GM12878 (cell line): ENCODE measurements around the gene TMEM215. TPM values are rescaled to one million over a fixed set of nuclear protein-coding genes. Genes with fewer than 3 reads are reported as not detected.

Experiments used
- ATAC-seq: fragments of 200-7000 bp; cut with Tn5 transposase; 3 replicates; pipeline ENCODE4 v1.9.1; 2020; ENCODE audit warnings: mild to moderate bottlenecking, moderate library complexity
- BruUV-seq: library from RNA; stranded (reverse); fragments of 400-500 nt; replicated peaks from 2 replicates; lab custom pipeline; 2021; lab: Mats Ljungman, UMichigan
- CTCF ChIA-PET: fragments of 300-600 bp; sonication (Branson Sonifier 250); formaldehyde crosslinking; extraction: SDS; loops from one replicate; lab custom pipeline; 2021; ENCODE audit warnings: inconsistent platforms; lab: Yijun Ruan, JAX
- POLR2A ChIA-PET: fragments of 350-600 bp; formaldehyde crosslinking; extraction: SDS; loops from one replicate; lab custom pipeline; 2021; ENCODE audit warnings: inconsistent platforms; lab: Charles Lee
- RAD21 ChIA-PET: fragments of 300-600 bp; sonication (Branson Sonifier 250); formaldehyde crosslinking; loops from one replicate; lab custom pipeline; 2023; ENCODE audit warnings: antibody characterized with exemption; ENCODE audit not compliant: unreplicated experiment; lab: Charles Lee
- SMC1A ChIA-PET: fragments of 300-600 bp; sonication (Branson Sonifier 250); formaldehyde crosslinking; loops from one replicate; lab custom pipeline; 2023; ENCODE audit not compliant: unreplicated experiment, uncharacterized antibody; lab: Charles Lee
- DNase-seq: peaks from one replicate; pipeline ENCODE4 v3.0.0-alpha.2; 2011; ENCODE audit warnings: low read depth, low spot score
- FAIRE-seq: peaks from 3 replicates; lab custom pipeline; 2011; peaks lifted over from hg19 to GRCh38; lab: Jason Lieb, UNC
- H2AFZ ChIP-seq: 2 replicates; pipeline ENCODE4 v1.6.0; 2011; ENCODE audit warnings: low read depth, low read length, control low read depth; ENCODE audit not compliant: control insufficient read depth
- H3K27ac ChIP-seq: 2 replicates; pipeline ENCODE4 v1.5.1; 2011; ENCODE audit warnings: control low read depth; ENCODE audit not compliant: control insufficient read depth, insufficient read depth
- H3K27me3 ChIP-seq, 2 experiments: replicated peaks in 1 of 2; 2 replicates each; pipeline versions ENCODE4 v1.6.0 to v1.6.1; 2011; ENCODE audit warnings: low read length in 1 of 2; ENCODE audit not compliant: control insufficient read depth in 2 of 2, insufficient read depth in 2 of 2
- H3K36me3 ChIP-seq, 2 experiments: 2 replicates each; pipeline ENCODE4 v1.5.1; 2011; ENCODE audit warnings: low read length in 1 of 2; ENCODE audit not compliant: control insufficient read depth in 2 of 2, insufficient read depth in 2 of 2
- H3K4me1 ChIP-seq: 2 replicates; pipeline ENCODE4 v1.6.1; 2011; ENCODE audit warnings: mild to moderate bottlenecking, low read length, moderate library complexity, mixed read lengths; ENCODE audit not compliant: control insufficient read depth, insufficient read depth
- H3K4me2 ChIP-seq: 2 replicates; pipeline ENCODE4 v1.6.0; 2011; ENCODE audit warnings: control low read depth; ENCODE audit not compliant: control insufficient read depth, insufficient read depth
- H3K4me3 ChIP-seq: fragments of 200-600 bp; sonication (generic); 2 replicates; pipeline ENCODE4 v1.5.1; 2016
- H3K79me2 ChIP-seq: 2 replicates; pipeline ENCODE4 v1.6.0; 2011; ENCODE audit warnings: low read length; ENCODE audit not compliant: control insufficient read depth, insufficient read depth
- H3K9ac ChIP-seq: 2 replicates; pipeline ENCODE4 v1.8.0; 2011; ENCODE audit warnings: low read length, control low read depth, mixed read lengths; ENCODE audit not compliant: control insufficient read depth, insufficient read depth
- H3K9me3 ChIP-seq: replicated peaks from 3 replicates; pipeline ENCODE4 v1.5.1; 2011; ENCODE audit warnings: mild to moderate bottlenecking, low read length; ENCODE audit not compliant: control insufficient read depth, insufficient read depth
- H4K20me1 ChIP-seq: 2 replicates; pipeline ENCODE4 v1.6.0; 2011; ENCODE audit not compliant: control insufficient read depth, insufficient read depth
- BRCA1 ChIP-seq: IDR thresholded peaks from 2 replicates; pipeline ENCODE4 v1.6.1; 2011; ENCODE audit warnings: low read depth, low read length, improper control_type of control experiment
- HDAC6 ChIP-seq: fragments of 200-600 bp; sonication (generic); IDR thresholded peaks from one replicate; pipeline ENCODE4 v1.8.0; 2017; ENCODE audit warnings: antibody characterized with exemption; ENCODE audit not compliant: unreplicated experiment
- MTA2 ChIP-seq: fragments of 450-650 bp; IDR thresholded peaks from 2 replicates; pipeline ENCODE4 v1.6.1; 2016; ENCODE audit warnings: low read depth, mild to moderate bottlenecking, moderate library complexity
- PBX3 ChIP-seq: IDR thresholded peaks from 2 replicates; pipeline ENCODE4 v1.6.1; 2011; ENCODE audit warnings: mild to moderate bottlenecking, low read depth, low read length, moderate library complexity; ENCODE audit not compliant: insufficient replicate concordance
- RAD21 ChIP-seq: IDR thresholded peaks from 2 replicates; pipeline ENCODE4 v1.6.1; 2011; ENCODE audit warnings: mild to moderate bottlenecking, low read depth, low read length, moderate library complexity; ENCODE audit not compliant: insufficient read depth
- RCOR1 ChIP-seq: conservative IDR thresholded peaks from 2 replicates; pipeline ENCODE4 v1.6.1; 2012; ENCODE audit warnings: low read depth, low read length, improper control_type of control experiment
- REST ChIP-seq: IDR thresholded peaks from 2 replicates; pipeline ENCODE4 v1.6.1; 2012; ENCODE audit warnings: mild to moderate bottlenecking, low read depth, low read length
- SMAD1 ChIP-seq: fragments of 450-650 bp; IDR thresholded peaks from 2 replicates; pipeline ENCODE4 v1.6.1; 2018; ENCODE audit warnings: mild to moderate bottlenecking, low read depth; ENCODE audit not compliant: partially characterized antibody
- SP1 ChIP-seq: IDR thresholded peaks from one replicate; pipeline ENCODE4 v1.6.1; 2011; ENCODE audit warnings: low read depth, low read length
- ZBTB40 ChIP-seq: fragments of 450-650 bp; IDR thresholded peaks from 2 replicates; pipeline ENCODE4 v1.6.1; 2016; ENCODE audit warnings: mild to moderate bottlenecking, moderate library complexity, borderline replicate concordance
- ZNF592 ChIP-seq: fragments of 450-650 bp; IDR thresholded peaks from 2 replicates; pipeline ENCODE4 v1.6.1; 2017; ENCODE audit warnings: mild to moderate bottlenecking, moderate library complexity
- WGBS: methylation state at CpG from one replicate; pipeline ENCODE4 v1.1.6; 2016; ENCODE audit warnings: low lambda C conversion rate; ENCODE audit not compliant: insufficient replicate concordance, insufficient coverage; ENCODE audit errors: missing lambda C conversion rate; 5-methylcytosine and 5-hydroxymethylcytosine counted together
- in situ Hi-C: fragments of 300-500 bp; cut with MboI; formaldehyde crosslinking; loops from 9 replicates; pipeline ENCODE4 v1.14.3; 2018; ENCODE audit warnings: mixed read lengths
- intact Hi-C: fragments of 100-400 bp; cut with micrococcal nuclease; formaldehyde crosslinking; loops from one replicate; pipeline ENCODE4 v1.14.2; 2022; ENCODE audit not compliant: unreplicated experiment
- polyA plus RNA-seq, 11 experiments: library from polyadenylated mRNA; depleted of rRNA in 4 of 11; unstranded in 6 of 11; stranded (reverse) in 5 of 11; fragments of >200 nt; fragmentation: Nextera tagmentation in 4 of 11; fragmentation: Illumina TruSeq in 1 of 11; extraction: Ambion mirVana in 4 of 11; extraction: Trizol in 1 of 11; gene quantifications; 1 replicate in 1 of 11; 2 replicates in 10 of 11; pipeline versions ENCODE4 v1.2.1 to v1.2.3, GENCODE V29; 2011 to 2016; ENCODE audit warnings: inconsistent platforms in 2 of 11, missing spikeins in 2 of 11, low read depth in 1 of 11
- total RNA-seq, 4 experiments: library from RNA; depleted of rRNA in 3 of 4; stranded (reverse); fragments of >200 nt in 3 of 4; fragmentation: Illumina TruSeq in 1 of 4; extraction: Trizol in 1 of 4; gene quantifications; 2 replicates each; pipeline versions ENCODE4 v1.2.1 to v1.2.3, GENCODE V29; 2013 to 2021

Gene TMEM215
- total and polyA plus RNA-seq, 10 of the 15 experiments (the other 5 are each of a cell fraction or from before 2014, with no cell fraction given): not detected

- BruUV-seq: no TSS peak
- in situ Hi-C loops (no loop called here), intact Hi-C loops (no loop called here)
- FAIRE-seq (no peak), DNase-seq (no peak), ATAC-seq (no peak)
- no peak overlapping the region for H3K4me2 ChIP-seq
- ChIA-PET RAD21 (no interaction called here), SMC1A (no interaction called here), POLR2A (no interaction called here), CTCF (no interaction called here)
- no peaks in the 10 kb centered on the region for H3K4me1 ChIP-seq
- no peaks in the 10 kb centered on the region for H4K20me1 ChIP-seq
- H3K79me2 ChIP-seq: no peaks in the 10 kb centered on the region
- WGBS: 0% methylated on average over 1 of the region's 1 CpG
- no peak overlapping the region for H3K27ac ChIP-seq
- H3K4me3 ChIP-seq: no peak overlapping the region
- no peaks in the 10 kb centered on the region for H3K36me3 ChIP-seq
- H3K9me3 ChIP-seq: no peaks in the 10 kb centered on the region
- H2AFZ ChIP-seq: no peak overlapping the region
- H3K27me3 ChIP-seq: no peaks in the 10 kb centered on the region
- no peak overlapping the region for H3K9ac ChIP-seq
- TF ChIP-seq SMAD1 (no peak), REST (no peak), ZBTB40 (no peak), ZNF592 (no peak), HDAC6 (no peak), SP1 (no peak), RCOR1 (no peak), MTA2 (no peak), BRCA1 (no peak), RAD21 (no peak), PBX3 (no peak)
These were observed 8.1 kb upstream of the TMEM215 start for GRCh38 chr9:32775283-32775682.
